ENCODE data around the gene AURKA. TPM values are rescaled to one million over a fixed set of nuclear protein-coding genes. Genes with fewer than 3 reads are reported as not detected.

The AURKA gene
- total RNA-seq, 1 experiment from 2014 or later = 139 TPM

DNA sequence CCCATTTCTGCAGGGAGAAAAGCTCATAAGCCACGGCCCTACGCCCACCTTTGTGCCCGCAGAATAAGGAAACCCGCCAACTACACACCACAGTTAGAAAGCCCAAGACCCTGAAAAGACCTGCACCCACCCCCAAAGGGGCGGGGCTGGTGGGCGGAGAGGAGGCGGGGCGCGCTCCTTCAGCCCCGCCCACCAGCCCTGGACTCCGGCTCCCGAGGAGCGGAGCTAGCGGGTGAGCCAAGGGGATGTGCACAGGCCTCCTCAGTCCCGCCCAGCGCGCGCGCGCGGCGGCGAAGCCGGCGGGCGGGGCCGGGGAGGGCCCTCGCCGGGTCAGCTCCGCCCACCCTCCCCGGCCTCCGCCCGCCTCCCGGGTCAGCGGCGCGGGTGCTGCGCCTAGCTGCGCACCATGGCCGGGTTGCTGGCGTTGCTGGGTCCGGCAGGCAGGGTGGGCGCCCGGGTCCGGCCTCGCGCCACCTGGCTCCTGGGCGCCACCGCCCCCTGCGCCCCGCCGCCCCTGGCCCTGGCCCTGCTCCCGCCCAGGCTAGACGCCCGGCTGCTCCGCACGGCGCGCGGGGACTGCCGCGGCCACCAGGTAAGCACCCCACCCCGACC lies 33.3 kb downstream of the AURKA start, which contains the start of gene FAM210B:
Gene FAM210B, plus strand, starts transcription at position 375 of the 612 bp plus-strand sequence. Its CDS starts 32 bp downstream, at position 407.
- H3K36me3 ChIP-seq (ENCODE audit: low read depth, low read length) = no peaks in the 10 kb centered on the region
- H3K4me1 ChIP-seq (ENCODE audit: insufficient read depth, low read length) = peaks cover 20% of the 10 kb centered on the region
- ATAC-seq (peak; percentile 90), DNase-seq (peak; percentile 99)
- no peaks in the 10 kb centered on the region for H3K9me2 ChIP-seq (replicated peaks; ENCODE audit: low read length)
- no TSS peak for BruUV-seq (replicated peaks)
- H3K27ac ChIP-seq (ENCODE audit: low read length) = peak within 1 kb of the TSS; percentile 25
- peak within 1 kb of the TSS; percentile 74 for H3K9ac ChIP-seq (ENCODE audit: low read length)
- H3K27me3 ChIP-seq (ENCODE audit: low read length) = no peaks in the 10 kb centered on the region
- CTCF ChIA-PET = interaction anchor here (0.6 to 0.8 kb wide), 3 partner anchors 63 to 726 kb away, joined by 3 to 4 read pairs (median 3); no protein-coding TSS in a partner anchor
- H3K9me3 ChIP-seq (ENCODE audit: low read length) = no peaks in the 10 kb centered on the region
- intact Hi-C loops (cut with micrococcal nuclease) = loop anchor here (1.0 to 5.0 kb wide), 3 partner anchors 34 to 110 kb away; partner anchors contain the start of genes AURKA, CSTF1 and RTF2
- POLR2A ChIA-PET (ENCODE audit: unreplicated experiment) = interaction anchor here (0.5 to 1.1 kb wide), 3 partner anchors 22 to 50 kb away, joined by 4 to 6 read pairs (median 5); partner anchors contain the start of genes AURKA and CSTF1
- peak within 1 kb of the TSS; percentile 95 for H3K4me3 ChIP-seq (ENCODE audit: low read length)
- H3K4me2 ChIP-seq (ENCODE audit: low read length) = peak within 1 kb of the TSS; percentile 100
- peaks cover 16% of the 10 kb centered on the region for H3K79me2 ChIP-seq (ENCODE audit: low read length)
- H2AFZ ChIP-seq (ENCODE audit: low read length) = peak within 1 kb of the TSS; percentile 99
- H3F3A ChIP-seq (ENCODE audit: low read length, unreplicated experiment) = peaks cover 4% of the 10 kb centered on the region
- no peaks in the 10 kb centered on the region for H4K20me1 ChIP-seq (ENCODE audit: low read length)
- no peak for TF ChIP-seq EZH2phosphoT487 (IDR thresholded peaks at IDR 0.05; ENCODE audit: borderline replicate concordance, low read length)
- TF ChIP-seq CTCF (conservative IDR thresholded peaks at IDR 0.05; ENCODE audit: low read depth, low read length) = no peak
- no peak for TF ChIP-seq EZH2 (IDR thresholded peaks at IDR 0.05; ENCODE audit: low read length, unreplicated experiment)

- BruUV-seq (replicated peaks) = TSS peak; percentile 51
- Histone ChIP-seq H3K27ac (ENCODE audit: low read length) (peak overlapping the region; percentile 25), H3K9me3 (ENCODE audit: low read length) (no peaks in the 10 kb centered on the region), H3K9ac (ENCODE audit: low read length) (0 out of 2 replicates have a peak overlapping the region, but pooled peaks have one; percentile 9), H3K9me2 (replicated peaks; ENCODE audit: low read length) (no peaks in the 10 kb centered on the region), H3K79me2 (ENCODE audit: low read length) (peaks cover 16% of the 10 kb centered on the region), H3K27me3 (ENCODE audit: low read length) (no peaks in the 10 kb centered on the region), H3K36me3 (ENCODE audit: low read depth, low read length) (no peaks in the 10 kb centered on the region), H4K20me1 (ENCODE audit: low read length) (no peaks in the 10 kb centered on the region), H3K4me1 (ENCODE audit: insufficient read depth, low read length) (peaks cover 20% of the 10 kb centered on the region), H2AFZ (ENCODE audit: low read length) (peak overlapping the region; percentile 73), H3F3A (ENCODE audit: low read length, unreplicated experiment) (peaks cover 4% of the 10 kb centered on the region), H3K4me3 (ENCODE audit: low read length) (peak overlapping the region; percentile 69), H3K4me2 (ENCODE audit: low read length) (peak overlapping the region; percentile 91)
- POLR2A ChIA-PET (ENCODE audit: unreplicated experiment) = interaction anchor here (0.5 to 1.1 kb wide), 3 partner anchors 16 to 34 kb away, joined by 3 to 6 read pairs (median 4); partner anchors contain the start of genes AURKA and CSTF1
- DNase-seq (peak; percentile 89), ATAC-seq (peak; percentile 46)
- TF ChIP-seq EZH2 (IDR thresholded peaks at IDR 0.05; ENCODE audit: low read length, unreplicated experiment) (no peak), CTCF (conservative IDR thresholded peaks at IDR 0.05; ENCODE audit: low read depth, low read length) (no peak), EZH2phosphoT487 (IDR thresholded peaks at IDR 0.05; ENCODE audit: borderline replicate concordance, low read length) (no peak)
- CTCF ChIA-PET = interaction anchor here (0.6 to 0.8 kb wide), 2 partner anchors 170 to 727 kb away, joined by 3 to 4 read pairs; no protein-coding TSS in a partner anchor
- intact Hi-C loops (cut with micrococcal nuclease) = loop anchor here (1.0 to 5.0 kb wide), 3 partner anchors 34 to 111 kb away; partner anchors contain the start of genes AURKA, CSTF1 and RTF2
Observed at GRCh38 chr20:56358070-56358469, 33.9 kb downstream of the AURKA start.
